Muscle layer of colon (tissue), 2 donors: ENCODE results near the gene TRIM45.
"Not testable (repeated sequence)": the region's sequence is repeated elsewhere in the genome, so short reads cannot be mapped to it uniquely, and the experiment has no call there.

Experiments
- H3K27ac ChIP-seq: one replicate; pipeline ENCODE4 v1.7.0; 2013; ENCODE audit warnings: low read depth, mild to moderate bottlenecking, low read length, moderate library complexity
- H3K27me3 ChIP-seq, 2 donors: one replicate each; pipeline ENCODE4 v1.7.0; 2013; ENCODE audit warnings: low read length in 2 of 2, mild to moderate bottlenecking in 2 of 2; ENCODE audit not compliant: insufficient read depth in 2 of 2, control insufficient read depth in 1 of 2
- H3K36me3 ChIP-seq: one replicate; pipeline ENCODE4 v1.7.0; 2013; ENCODE audit warnings: mild to moderate bottlenecking, low read length; ENCODE audit not compliant: insufficient read depth
- H3K4me1 ChIP-seq: one replicate; pipeline ENCODE4 v1.7.0; 2013; ENCODE audit warnings: mild to moderate bottlenecking, low read length; ENCODE audit not compliant: insufficient read depth
- H3K4me3 ChIP-seq, 2 donors: one replicate each; pipeline ENCODE4 v1.7.0; 2013; ENCODE audit warnings: low read length in 2 of 2, low read depth in 1 of 2, mild to moderate bottlenecking in 1 of 2, moderate library complexity in 1 of 2
- H3K9ac ChIP-seq: one replicate; pipeline ENCODE4 v1.7.0; 2013; ENCODE audit warnings: low read length
- H3K9me3 ChIP-seq: one replicate; pipeline ENCODE4 v1.7.0; 2013; ENCODE audit warnings: mild to moderate bottlenecking, low read length
- donor health status: abdominal sarcoma.
- donor health status: Adenocarcinoma of cecum.

The TRIM45 gene

DNA sequence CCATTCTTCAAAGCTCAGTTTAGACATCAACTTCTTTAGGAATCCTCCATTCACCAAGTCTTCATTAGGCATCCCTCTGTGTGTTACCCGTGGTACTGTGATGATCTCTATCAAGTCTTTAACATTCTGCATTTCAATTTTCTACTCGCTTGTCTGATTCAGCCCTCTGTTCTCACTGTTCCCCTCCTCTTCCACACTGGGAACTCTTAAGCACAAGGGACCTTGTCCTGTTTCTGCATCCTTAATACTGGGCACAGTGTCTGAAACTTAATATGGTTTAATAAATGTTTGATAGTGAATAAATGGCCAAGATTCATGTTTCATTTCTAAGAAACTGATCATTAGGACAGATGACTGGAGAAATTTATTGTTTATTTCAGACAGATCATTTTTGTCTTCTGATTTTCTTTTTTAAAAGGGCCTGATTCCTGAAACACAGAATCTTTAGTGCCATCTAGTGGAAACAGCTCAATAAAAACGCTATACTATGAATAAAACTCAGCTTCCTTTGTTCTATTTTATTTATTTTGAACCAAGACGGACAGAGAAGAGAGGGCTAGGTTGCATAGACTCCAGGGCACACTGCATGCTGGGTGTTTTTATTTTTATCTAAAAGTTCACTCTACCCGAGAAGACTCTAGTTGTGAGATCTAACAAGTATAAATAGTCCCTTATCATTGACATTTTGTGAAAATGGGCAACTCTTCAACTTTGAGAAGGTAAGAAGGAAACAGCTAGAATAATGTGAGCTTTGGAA, 7.0 kb upstream of the TRIM45 start:
- no peak overlapping the region for H3K4me3 ChIP-seq
- H3K9me3 ChIP-seq = no peaks in the 10 kb centered on the region
- no peak overlapping the region for H3K27ac ChIP-seq

DNA sequence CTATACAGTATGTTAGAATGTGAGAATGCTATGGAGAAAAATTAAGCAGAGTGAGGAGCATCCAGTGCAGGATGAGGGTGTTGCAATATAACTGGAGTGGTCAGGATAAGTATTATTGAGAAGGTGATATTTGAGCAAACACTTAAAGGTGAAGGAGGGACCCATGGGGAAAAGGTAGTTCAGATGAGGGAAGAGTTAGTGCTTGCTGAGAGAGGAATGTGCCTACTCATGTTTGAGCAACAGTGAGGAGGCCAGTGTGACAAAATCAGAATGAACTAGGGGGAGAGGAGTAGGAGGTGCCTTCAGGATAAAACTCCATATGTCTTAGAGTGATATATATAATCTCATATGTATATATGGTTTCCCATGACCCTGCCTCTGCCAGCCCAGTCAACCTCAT, 6.2 kb upstream of the TRIM45 start:
- H3K9ac ChIP-seq = no peak overlapping the region
- no peaks in the 10 kb centered on the region for H3K27me3 ChIP-seq
- no peaks in the 10 kb centered on the region for H3K4me1 ChIP-seq
- no peak overlapping the region for H3K27ac ChIP-seq
- H3K36me3 ChIP-seq = no peaks in the 10 kb centered on the region
- H3K9me3 ChIP-seq = no peaks in the 10 kb centered on the region
- H3K4me3 ChIP-seq = no peak overlapping the region

More for the DNA sequence above, 7.0 kb upstream of the TRIM45 start:
- H3K27me3 ChIP-seq = no peaks in the 10 kb centered on the region
- no peaks in the 10 kb centered on the region for H3K4me1 ChIP-seq
- H3K36me3 ChIP-seq = no peaks in the 10 kb centered on the region
- no peak overlapping the region for H3K9ac ChIP-seq

DNA sequence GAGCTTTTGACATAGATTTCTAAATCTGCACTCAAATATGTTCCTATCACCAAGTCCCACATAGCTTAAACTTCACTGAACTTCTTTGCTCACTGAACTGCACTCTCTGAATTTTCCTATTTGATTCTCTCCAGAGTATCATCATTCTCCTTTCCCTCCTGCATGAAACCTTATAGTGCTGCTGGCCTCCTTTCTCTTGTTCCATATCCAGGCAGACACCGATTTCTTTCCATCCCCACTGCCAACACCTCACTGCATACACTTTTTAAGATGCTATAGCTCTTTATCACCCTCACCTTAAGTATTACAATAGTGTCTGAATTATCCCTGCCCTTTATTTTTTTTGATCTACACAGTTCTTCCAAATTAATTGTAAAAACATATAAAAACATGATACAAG, 3.1 kb upstream of the TRIM45 start:
- Histone ChIP-seq H3K9ac (no peak overlapping the region), H3K36me3 (no peaks in the 10 kb centered on the region), H3K27ac (no peak overlapping the region), H3K9me3 (no peaks in the 10 kb centered on the region), H3K4me3 (no peak overlapping the region), H3K4me1 (peaks cover 11% of the 10 kb centered on the region), H3K27me3 (no peaks in the 10 kb centered on the region)

DNA sequence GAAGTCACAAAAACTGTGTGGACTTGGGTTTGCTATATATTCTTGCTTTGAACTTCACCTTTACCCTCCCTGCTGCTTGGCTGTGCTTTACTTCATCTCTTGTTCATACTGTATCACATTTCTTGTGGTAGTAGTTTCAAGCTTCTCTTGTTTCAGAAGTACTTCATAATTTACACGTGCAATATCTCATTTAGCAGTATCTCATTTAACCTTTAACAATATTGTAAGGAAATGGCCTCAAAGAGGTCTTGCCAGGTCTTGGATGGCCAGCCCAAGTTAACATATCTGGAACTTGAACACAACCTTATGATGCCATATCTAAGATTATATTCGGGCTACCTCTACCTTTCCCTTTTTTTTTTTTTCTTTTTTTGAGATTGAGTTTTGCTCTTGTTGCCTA, 1.7 kb upstream of the TRIM45 start:
- H3K27ac ChIP-seq = no peak overlapping the region

DNA sequence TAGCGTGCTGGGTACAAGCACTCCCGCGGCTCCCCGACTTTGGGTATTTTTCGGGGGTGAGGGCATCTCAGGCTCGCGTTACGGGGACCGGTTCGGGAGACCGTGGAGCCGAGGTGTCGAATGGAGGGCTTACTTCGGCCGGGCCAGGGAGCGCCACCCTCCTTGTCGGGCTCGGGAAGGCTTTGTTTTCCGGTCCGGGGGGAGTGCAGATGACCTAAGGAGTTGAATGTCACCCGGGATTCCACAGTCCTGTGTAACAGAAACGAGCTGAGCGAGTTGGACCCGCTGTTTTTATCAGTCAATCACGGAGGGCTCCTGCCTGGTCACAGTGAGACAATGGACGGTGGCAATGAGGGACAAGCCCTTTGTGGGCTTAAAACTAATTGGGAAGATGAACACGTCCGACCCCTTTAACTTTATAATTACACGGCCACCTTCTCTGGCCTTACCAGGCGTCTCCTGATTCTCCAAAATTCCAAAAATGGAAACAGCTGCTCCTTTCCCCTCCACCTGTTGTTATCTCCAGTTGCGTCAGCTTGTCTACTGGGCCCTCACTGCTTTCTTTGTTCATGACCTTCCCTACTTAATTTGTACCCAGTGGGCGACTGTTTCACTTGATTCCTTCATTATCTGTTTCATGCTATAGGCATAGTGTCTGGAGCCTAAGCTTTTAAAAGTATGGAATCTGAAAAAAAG, 929 bp upstream of the TRIM45 start:
- H3K27ac ChIP-seq = peak overlapping the region; percentile 77
- no peaks in the 10 kb centered on the region for H3K9me3 ChIP-seq
- no peaks in the 10 kb centered on the region for H3K27me3 ChIP-seq
- H3K36me3 ChIP-seq = no peaks in the 10 kb centered on the region
- peaks cover 11% of the 10 kb centered on the region for H3K4me1 ChIP-seq
- H3K9ac ChIP-seq = peak overlapping the region; percentile 72
- H3K4me3 ChIP-seq = peak overlapping the region; percentile 51 to 77

More for the DNA sequence above, 1.7 kb upstream of the TRIM45 start:
- H3K4me3 ChIP-seq = no peak overlapping the region
- no peaks in the 10 kb centered on the region for H3K9me3 ChIP-seq
- no peaks in the 10 kb centered on the region for H3K27me3 ChIP-seq
- H3K36me3 ChIP-seq = no peaks in the 10 kb centered on the region
- H3K9ac ChIP-seq = no peak overlapping the region
- H3K4me1 ChIP-seq = peaks cover 11% of the 10 kb centered on the region

DNA sequence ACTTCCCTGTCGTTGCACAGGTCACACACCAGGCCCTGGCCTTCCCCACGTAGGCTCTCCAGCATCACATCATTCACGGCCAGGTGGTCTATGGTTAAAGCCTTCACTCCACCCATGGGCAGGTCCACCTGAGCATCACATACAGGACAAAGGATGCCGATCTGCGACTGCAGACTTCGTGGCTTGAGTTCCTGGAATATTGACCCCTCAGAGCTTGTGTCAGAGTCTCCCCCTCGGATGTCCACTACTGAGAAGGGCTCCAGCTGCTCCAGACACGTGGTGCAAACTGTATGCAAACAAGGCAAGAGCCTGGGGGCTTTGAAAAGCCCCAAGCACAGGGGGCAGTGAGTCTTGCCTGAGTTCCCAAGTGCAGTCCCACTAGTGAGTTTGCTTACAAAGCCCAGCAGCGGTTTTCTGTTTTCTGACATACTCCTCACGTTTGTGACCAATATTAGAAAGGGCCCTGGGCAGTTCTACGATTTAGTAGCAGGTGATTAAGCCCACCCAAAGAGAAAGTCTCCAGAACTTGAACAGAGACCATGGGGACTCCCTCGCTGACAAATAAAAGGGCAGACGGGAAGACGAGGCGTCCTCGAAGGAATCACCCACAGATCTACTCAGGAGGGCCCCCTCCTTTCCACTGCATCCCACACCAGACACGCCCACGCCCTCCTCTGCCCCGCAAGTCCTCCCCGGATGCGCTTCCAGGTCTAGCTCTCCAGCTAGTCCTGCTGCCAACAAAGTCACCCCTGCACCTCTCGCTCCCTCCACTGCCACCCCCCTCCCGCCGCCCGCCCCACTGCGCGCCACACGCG, 568 bp downstream of the TRIM45 start:
- Histone ChIP-seq H3K27me3 (no peaks in the 10 kb centered on the region), H3K9me3 (no peaks in the 10 kb centered on the region), H3K9ac (peak overlapping the region; percentile 32), H3K4me1 (peaks cover 11% of the 10 kb centered on the region), H3K36me3 (no peaks in the 10 kb centered on the region), H3K4me3 (peak overlapping the region; percentile 51 to 77), H3K27ac (peak overlapping the region; percentile 77)

DNA sequence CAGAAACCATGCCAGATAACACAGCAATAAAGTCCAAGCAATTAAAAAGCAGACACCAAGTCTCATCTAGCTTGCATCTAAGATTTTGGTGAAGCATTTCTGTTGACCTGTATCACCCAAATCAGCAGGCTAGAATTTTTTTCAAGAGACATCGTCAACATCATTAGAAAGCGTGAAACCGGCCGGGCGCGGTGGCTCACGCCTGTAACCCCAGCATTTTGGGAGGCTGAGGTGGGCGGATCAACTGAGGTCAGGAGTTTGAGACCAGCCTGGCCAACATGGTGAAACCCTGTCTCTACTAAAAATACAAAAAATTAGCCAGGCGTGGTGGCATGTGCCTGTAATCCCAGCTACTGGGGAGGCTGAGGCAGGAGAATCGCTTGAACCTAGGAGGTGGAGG, 2.4 kb downstream of the TRIM45 start:
- not testable (repeated sequence) for H3K4me3 ChIP-seq, H3K9ac ChIP-seq, H3K36me3 ChIP-seq, H3K27me3 ChIP-seq, H3K9me3 ChIP-seq, H3K27ac ChIP-seq
- peaks cover 11% of the 10 kb centered on the region for H3K4me1 ChIP-seq

DNA sequence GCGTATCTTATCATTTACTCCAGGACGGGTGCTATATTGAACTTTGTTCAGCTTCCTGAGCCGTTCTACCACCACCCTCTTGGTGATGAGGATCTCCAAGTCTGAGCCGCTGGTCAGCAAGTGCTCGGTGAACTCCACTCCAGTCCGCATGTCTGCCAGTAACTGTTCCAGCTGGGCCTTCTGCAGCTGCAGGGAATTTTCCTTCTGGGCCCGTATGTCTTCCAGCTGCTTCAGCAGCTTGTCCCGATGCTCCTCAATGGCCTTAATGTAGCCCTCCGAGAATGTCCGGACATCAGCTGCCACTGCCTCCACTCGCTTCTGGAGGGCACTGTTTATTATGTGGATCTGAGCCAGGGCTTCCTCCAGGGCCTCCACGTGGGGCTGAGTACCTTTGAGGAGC, 3.4 kb downstream of the TRIM45 start:
- H3K27ac ChIP-seq = no peak overlapping the region
- H3K36me3 ChIP-seq = peaks cover 18% of the 10 kb centered on the region
- no peak overlapping the region for H3K9ac ChIP-seq
- peaks cover 11% of the 10 kb centered on the region for H3K4me1 ChIP-seq
- no peaks in the 10 kb centered on the region for H3K9me3 ChIP-seq
- H3K4me3 ChIP-seq = no peak overlapping the region
- H3K27me3 ChIP-seq = no peaks in the 10 kb centered on the region

DNA sequence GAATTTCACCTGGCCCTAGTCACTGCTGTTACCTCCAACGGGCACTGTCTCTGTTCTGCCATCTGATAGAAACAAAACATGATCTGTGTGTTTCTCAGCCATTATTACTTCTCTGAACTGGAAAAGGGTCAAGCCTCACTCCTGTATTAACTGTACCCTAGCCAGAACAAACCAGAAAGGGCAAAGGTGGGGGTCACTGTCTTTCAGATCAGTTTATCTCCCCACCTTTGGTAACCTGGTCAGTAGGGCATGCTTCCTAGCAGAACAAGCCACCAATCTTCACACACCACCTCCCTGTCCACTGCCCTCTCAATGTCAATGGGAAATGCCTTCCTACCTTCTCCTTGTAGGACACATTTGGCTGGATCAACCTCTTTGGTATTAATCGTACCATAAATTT, 3.9 kb downstream of the TRIM45 start:
- Histone ChIP-seq H3K9ac (no peak overlapping the region), H3K27me3 (no peaks in the 10 kb centered on the region), H3K27ac (no peak overlapping the region), H3K9me3 (no peaks in the 10 kb centered on the region), H3K4me3 (no peak overlapping the region), H3K4me1 (peaks cover 11% of the 10 kb centered on the region), H3K36me3 (peaks cover 22% of the 10 kb centered on the region)

DNA sequence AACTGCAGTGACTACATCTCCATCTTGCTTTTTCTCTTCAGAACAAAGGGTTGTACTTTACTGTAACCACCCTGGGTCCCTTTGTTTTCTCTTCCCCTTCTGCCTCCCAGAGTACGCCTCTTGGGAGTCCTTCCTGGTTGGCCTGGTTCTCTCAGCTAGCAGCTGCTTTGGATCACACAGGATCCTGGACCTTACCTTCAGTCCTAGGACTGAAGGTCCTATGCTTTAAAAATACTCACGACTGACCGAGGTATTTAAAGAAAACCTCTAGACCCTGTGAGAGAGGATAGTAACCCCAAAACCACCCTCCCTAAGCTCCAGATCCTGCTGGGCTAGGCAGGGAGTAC, 4.8 kb downstream of the TRIM45 start:
- Histone ChIP-seq H3K36me3 (peaks cover 30% of the 10 kb centered on the region), H3K27ac (no peak overlapping the region), H3K9ac (no peak overlapping the region), H3K4me1 (peaks cover 6% of the 10 kb centered on the region), H3K4me3 (no peak overlapping the region), H3K9me3 (no peaks in the 10 kb centered on the region), H3K27me3 (no peaks in the 10 kb centered on the region)

DNA sequence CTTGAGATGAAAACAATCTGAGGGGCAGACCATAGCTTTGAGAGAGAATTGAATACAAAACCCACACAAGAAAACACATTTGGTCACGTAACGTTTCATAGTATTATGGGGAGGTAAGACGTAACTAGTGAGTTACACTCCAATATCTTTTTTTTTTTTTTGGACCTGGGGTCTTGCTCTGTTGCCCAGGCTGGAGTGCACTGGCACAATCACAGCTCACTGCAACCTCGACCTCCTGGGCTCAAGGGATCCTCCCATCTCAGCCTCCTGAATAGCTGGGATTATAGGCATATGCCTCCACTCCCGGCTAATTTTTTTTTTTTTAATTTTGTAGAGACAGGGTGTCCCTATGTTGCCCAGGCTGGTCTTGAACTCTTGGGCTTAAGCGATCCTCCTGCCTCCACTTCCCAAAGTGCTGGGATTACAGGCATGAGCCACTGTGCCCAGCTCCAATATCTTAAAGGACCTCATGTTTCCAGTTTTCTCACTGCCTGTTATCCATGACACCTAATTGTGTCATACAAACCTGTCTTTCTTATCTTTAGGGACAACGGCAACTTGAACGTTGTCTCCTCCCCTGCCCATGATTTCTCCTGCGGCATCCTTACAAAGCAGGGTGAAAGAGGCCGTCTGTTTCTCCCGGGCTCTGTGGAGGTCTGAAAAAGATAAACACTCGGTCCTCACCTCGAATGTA, 5.3 kb downstream of the TRIM45 start:
- no peak overlapping the region for H3K27ac ChIP-seq
- H3K36me3 ChIP-seq = peaks cover 32% of the 10 kb centered on the region
- no peaks in the 10 kb centered on the region for H3K27me3 ChIP-seq
- no peak overlapping the region for H3K4me3 ChIP-seq
- H3K4me1 ChIP-seq = peaks cover 6% of the 10 kb centered on the region
- no peaks in the 10 kb centered on the region for H3K9me3 ChIP-seq
- no peak overlapping the region for H3K9ac ChIP-seq
